Stimulated activated effector memory CD8-positive, alpha-beta T cell treated with anti-CD3 and anti-CD28 coated beads, Interleukin-12 subunit alpha, Interleukin-12 subunit beta, amount 100 ng/mL, for 72 hours (primary cell): ENCODE measurements around the gene GPX2.
A peak's percentile ranks its signal among the peaks of the same experiment; 100 is the strongest.

Source experiments
- ATAC-seq: fragments of 150-1000 bp; cut with Tn5 transposase; 2 replicates; pipeline ENCODE4 v1.10.0; 2021
- DNase-seq, 2 donors: peaks; one replicate each; pipeline ENCODE4 v3.0.0; 2021 to 2022; ENCODE audit warnings: low spot score in 2 of 2
- H3K27ac Mint-ChIP-seq: one replicate; pipeline ENCODE4 v1.8.0; 2022; ENCODE audit warnings: mild to moderate bottlenecking, mixed read lengths
- H3K36me3 Mint-ChIP-seq: one replicate; pipeline ENCODE4 v1.8.0; 2022; ENCODE audit warnings: mild to moderate bottlenecking, mixed read lengths
- H3K4me1 Mint-ChIP-seq: one replicate; pipeline ENCODE4 v1.8.0; 2022; ENCODE audit warnings: mixed read lengths
- H3K4me3 Mint-ChIP-seq: one replicate; pipeline ENCODE4 v1.8.0; 2022; ENCODE audit warnings: mild to moderate bottlenecking, mixed read lengths
- H3K9me3 Mint-ChIP-seq: one replicate; pipeline ENCODE4 v1.8.0; 2022; ENCODE audit warnings: mixed read lengths

Gene GPX2

DNA sequence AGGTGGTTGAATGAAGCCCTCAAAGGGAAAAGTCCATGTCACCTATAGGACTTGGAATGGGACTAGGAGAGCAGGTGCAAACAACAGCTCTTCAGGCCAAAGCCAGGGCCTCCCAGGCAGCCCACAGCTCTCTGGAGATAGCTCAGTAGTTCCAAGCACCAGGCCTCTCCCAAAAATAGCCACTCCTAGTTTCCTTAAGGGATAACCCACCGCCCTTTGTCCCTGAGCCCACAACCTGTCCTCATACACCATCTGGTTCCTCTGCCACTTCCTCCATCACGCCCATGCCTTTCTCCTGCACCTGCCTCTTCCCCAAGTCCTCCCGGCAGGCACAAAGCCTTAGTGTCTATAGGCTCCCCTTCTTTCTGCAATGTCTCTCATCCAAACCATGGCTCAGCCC lies 27.5 kb upstream of the GPX2 start:
- ATAC-seq (no peak), DNase-seq (no peak)
- no peak overlapping the region for H3K4me3 Mint-ChIP-seq
- no peaks in the 10 kb centered on the region for H3K4me1 Mint-ChIP-seq
- H3K27ac Mint-ChIP-seq = no peak overlapping the region
- H3K36me3 Mint-ChIP-seq = peaks cover 4% of the 10 kb centered on the region
- H3K9me3 Mint-ChIP-seq = no peaks in the 10 kb centered on the region

DNA sequence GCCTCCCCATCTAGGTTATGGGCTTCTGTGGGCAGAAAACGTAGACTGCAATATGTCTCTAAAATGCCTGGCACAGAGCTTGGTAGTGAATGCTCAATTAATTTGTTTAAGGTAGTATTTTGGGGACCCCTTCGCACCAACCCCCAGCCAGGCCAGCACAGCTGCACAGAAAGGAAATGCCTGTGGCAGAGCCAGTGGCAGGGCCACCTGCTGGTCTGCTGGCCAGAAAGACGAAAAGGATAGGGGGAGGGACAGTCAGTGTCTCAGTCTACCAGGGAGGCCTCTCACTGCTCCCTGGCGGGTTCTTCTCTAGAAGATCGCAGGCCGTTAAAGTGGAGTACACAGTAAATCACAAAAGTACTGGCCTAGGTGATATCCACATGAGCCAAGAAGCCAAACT lies 26.1 kb upstream of the GPX2 start:
- Mint-ChIP-seq H3K9me3 (no peaks in the 10 kb centered on the region), H3K4me3 (no peak overlapping the region), H3K4me1 (no peaks in the 10 kb centered on the region), H3K27ac (no peak overlapping the region), H3K36me3 (peaks cover 4% of the 10 kb centered on the region)
- ATAC-seq = no peak
- no peak for DNase-seq

DNA sequence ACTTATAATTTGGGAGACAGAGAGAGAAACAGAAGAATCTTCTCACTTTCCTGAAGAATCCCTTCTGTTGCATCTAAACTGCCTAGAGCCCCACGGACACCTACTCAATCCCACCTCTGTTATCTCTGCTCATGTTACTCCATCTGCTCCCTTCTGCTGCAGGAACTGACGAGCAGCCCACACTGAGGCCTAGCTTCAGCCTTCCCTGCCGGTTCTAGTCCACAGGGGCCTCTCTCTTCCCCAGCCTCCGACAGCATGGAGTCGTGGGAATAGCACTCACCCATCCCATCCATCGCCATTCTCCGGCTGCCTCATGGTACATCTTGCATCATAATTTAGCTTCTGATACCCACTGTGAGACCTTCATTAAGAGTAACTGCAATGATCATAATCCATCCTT lies 25.6 kb upstream of the GPX2 start:
- H3K36me3 Mint-ChIP-seq = peaks cover 4% of the 10 kb centered on the region
- H3K27ac Mint-ChIP-seq = no peak overlapping the region
- DNase-seq = no peak

DNA sequence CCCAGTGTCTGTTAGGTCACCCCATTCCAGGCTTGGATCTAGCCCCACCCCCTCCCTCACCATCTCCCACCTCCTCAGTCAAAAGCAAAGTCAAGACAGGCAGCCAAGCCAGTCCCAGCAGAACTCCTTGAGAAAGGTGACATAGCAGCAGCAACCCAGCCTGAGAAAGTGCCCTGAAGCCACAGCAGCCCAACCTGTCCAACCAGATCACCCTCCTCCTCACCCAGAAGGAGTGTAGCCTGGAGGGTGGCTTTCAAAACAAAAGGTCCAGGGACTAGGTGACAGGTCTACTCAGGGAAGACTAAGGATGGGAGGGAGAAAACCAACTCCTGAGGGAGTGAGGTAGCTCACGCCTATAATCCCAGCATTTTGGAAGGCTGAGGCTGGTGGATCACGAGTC lies 24.4 kb upstream of the GPX2 start:
- Mint-ChIP-seq H3K4me3 (no peak overlapping the region), H3K27ac (no peak overlapping the region), H3K9me3 (no peaks in the 10 kb centered on the region), H3K36me3 (no peaks in the 10 kb centered on the region), H3K4me1 (no peaks in the 10 kb centered on the region)
- DNase-seq (no peak), ATAC-seq (no peak)

More for the DNA sequence above, 25.6 kb upstream of the GPX2 start:
- Mint-ChIP-seq H3K9me3 (no peaks in the 10 kb centered on the region), H3K4me1 (no peaks in the 10 kb centered on the region), H3K4me3 (no peak overlapping the region)
- ATAC-seq = no peak

DNA sequence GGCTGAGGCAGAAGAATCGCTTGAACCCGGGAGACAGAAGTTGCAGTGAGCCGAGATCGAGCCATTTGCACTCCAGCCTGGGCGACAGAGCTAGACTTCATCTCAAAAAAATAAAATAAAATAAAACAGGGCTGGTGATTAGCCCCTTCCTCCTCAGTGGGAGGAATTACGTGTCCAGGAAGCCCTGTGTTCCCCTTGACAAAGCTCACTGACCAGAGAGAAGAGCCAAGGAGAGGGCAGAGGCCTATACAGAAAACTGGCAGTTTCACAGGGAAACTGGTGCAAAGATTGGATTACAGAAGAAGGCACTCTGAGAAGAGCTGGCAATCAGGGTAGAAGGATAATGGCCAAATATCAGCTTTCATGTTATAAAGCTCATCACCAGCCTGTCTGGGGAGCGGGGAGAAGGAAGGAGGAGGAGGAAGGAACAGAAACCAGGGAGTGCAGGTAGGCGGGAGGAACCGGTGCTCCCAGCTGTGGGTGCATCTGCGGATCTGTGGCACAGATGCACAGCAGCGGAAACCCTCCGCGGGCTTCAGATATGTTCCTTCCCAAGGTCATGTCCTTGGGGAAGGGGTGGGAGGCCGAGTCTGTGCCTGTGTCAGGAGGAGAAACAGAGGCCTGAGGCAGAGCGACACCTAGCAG lies 22.9 kb upstream of the GPX2 start:
- H3K4me3 Mint-ChIP-seq = no peak overlapping the region
- no peaks in the 10 kb centered on the region for H3K9me3 Mint-ChIP-seq
- ATAC-seq (no peak), DNase-seq (no peak)
- no peak overlapping the region for H3K27ac Mint-ChIP-seq
- peaks cover 3% of the 10 kb centered on the region for H3K4me1 Mint-ChIP-seq
- H3K36me3 Mint-ChIP-seq = no peaks in the 10 kb centered on the region

DNA sequence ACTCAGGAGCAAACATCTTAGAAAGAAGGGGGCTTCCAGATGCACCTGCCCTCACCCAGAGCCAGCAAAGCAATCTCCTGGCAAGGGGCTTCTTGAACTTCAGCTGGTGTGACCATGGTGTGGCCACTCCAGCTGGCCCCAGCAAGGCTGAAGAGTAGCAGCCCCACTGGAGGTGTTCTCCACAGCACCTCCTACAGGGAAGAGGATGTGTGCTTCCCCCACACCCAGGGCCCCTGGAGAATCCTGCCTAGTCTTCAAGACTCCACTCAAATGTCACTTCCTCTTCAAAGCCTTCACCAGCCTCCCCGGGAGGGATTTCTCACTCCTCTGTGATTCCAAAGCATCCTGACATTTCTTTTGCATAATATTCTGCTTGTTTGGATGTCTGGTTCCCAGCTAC lies 21.1 kb upstream of the GPX2 start:
- Mint-ChIP-seq H3K4me3 (no peak overlapping the region), H3K27ac (no peak overlapping the region), H3K4me1 (peaks cover 10% of the 10 kb centered on the region), H3K36me3 (no peaks in the 10 kb centered on the region), H3K9me3 (no peaks in the 10 kb centered on the region)
- DNase-seq (no peak), ATAC-seq (no peak)

DNA sequence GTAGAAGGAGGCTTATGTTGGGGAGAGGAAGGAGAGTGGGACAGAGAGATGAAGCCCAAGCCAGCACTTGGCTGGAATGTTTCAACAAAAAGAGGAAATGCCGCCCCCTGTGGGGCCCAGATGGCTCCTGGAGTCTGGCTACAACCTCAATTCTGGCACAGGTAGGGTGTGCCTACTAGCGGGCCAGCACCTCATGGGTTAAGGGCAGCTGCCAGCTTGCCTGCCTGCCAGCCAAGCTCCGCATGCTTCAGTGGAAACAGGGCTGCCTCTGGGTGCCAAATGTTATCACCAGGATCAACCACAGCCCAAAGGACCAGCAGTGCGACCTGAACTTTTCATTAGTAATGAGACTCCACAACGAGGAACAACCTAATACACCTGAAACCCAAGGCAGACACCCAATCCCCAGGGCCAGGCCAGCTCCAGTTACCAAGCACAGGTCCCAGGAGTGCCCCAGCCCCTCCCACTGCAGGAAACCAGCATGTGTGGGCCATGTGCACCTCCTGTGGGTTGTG lies 18.3 kb upstream of the GPX2 start:
- no peaks in the 10 kb centered on the region for H3K36me3 Mint-ChIP-seq
- H3K9me3 Mint-ChIP-seq = no peaks in the 10 kb centered on the region
- DNase-seq (no peak), ATAC-seq (no peak)
- no peak overlapping the region for H3K27ac Mint-ChIP-seq
- no peak overlapping the region for H3K4me3 Mint-ChIP-seq
- peaks cover 10% of the 10 kb centered on the region for H3K4me1 Mint-ChIP-seq

DNA sequence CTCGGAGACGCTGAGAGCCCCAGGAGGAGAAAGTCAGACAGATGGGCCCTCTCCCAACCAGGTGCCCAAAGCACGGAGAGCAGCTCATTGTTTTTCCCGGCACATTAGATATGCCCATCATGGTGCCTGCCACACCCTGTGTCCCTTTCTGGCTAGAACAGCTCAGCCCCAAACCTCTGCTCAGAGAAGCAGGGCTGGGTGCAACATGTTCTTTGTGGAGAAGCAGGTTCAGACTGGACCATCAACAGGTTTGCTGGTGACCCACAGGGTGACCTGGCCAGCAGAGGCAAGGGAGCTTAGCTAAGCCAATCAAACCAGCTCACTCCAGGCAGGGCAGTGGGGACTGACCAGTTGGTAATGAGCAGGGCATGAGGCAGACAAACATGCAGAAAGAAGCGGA lies 16.2 kb upstream of the GPX2 start:
- DNase-seq (no peak), ATAC-seq (no peak)
- H3K27ac Mint-ChIP-seq = peak overlapping the region; percentile 35
- no peak overlapping the region for H3K4me3 Mint-ChIP-seq
- H3K4me1 Mint-ChIP-seq = peaks cover 10% of the 10 kb centered on the region
- H3K9me3 Mint-ChIP-seq = no peaks in the 10 kb centered on the region
- no peaks in the 10 kb centered on the region for H3K36me3 Mint-ChIP-seq

DNA sequence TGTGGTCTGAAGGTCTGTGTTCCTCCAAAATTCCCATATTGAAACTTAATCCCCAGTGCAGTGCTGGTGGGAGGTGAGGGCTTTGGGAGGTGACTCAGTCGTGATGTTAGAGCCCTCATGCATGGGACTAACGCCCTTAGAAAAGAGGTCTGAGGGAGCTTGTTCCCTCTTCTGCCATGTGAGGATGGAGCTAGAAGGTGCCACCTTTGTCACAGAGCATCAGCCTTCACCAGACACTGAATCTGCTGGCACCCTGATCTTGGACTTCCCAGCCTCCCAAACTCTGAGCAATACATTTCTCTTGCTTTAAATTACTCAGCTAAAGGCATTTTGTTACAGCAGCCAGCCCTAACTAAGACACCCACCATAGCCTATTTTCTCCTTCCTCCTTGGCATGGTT lies 15.7 kb upstream of the GPX2 start:
- H3K4me1 Mint-ChIP-seq = peaks cover 13% of the 10 kb centered on the region
- H3K27ac Mint-ChIP-seq = peak overlapping the region; percentile 35
- DNase-seq (no peak), ATAC-seq (no peak)
- H3K9me3 Mint-ChIP-seq = no peaks in the 10 kb centered on the region
- H3K36me3 Mint-ChIP-seq = no peaks in the 10 kb centered on the region
- no peak overlapping the region for H3K4me3 Mint-ChIP-seq

DNA sequence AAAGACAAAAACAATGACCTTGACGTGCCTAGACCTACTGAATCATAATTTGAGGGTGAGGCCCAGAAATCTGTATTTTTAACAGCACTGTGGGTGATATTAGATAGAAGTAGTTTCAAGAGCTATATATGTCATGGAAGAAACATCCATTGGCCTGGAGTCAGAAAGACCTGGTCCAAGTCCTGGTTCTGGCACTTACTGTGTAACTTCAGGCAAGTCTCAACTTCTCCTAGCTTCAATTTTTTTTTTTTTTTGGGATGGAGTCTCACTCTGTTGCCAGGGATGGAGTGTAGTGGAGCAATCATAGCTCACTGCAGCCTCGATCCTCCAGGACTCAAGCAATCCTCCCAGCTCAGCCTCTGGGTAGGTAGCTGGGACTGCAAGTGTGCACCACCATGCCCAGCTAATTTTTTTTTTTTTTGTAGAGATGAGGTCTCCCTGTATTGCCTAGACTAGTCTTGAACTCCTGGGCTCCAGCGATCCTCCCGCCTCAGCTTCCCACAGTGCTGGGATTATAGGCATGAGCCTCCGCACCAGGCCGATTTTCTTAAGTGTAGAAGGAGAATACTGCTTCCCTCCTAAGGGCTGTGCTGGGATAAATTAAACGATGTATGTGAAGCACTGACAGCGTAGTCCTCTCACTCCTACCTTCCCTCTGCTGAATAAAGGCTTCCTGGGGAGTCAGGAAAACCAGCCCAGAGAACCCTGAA lies 14.3 kb upstream of the GPX2 start:
- no peak overlapping the region for H3K27ac Mint-ChIP-seq
- no peak overlapping the region for H3K4me3 Mint-ChIP-seq

DNA sequence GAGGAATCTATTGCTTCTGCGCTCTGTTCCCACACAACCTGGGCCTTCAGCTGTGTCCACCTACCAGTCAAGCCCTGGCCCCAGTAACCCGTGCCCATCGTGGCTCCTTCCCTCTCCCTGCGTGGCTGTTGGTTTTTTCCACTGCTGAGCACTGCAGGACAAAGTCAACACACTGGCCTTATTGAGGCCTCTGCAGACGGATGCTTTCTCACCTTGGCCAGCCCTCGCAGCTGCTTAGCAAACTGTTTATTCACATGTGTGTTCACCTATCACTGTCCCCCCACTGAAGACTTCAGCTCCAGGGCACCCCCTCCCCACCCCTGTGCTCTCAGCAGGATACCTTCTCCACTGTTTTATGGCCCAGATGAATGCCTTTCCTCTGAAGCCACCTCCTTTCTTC lies 12.8 kb upstream of the GPX2 start:
- Mint-ChIP-seq H3K9me3 (no peaks in the 10 kb centered on the region), H3K4me1 (peaks cover 19% of the 10 kb centered on the region), H3K27ac (no peak overlapping the region), H3K4me3 (no peak overlapping the region), H3K36me3 (no peaks in the 10 kb centered on the region)
- DNase-seq = no peak
- no peak for ATAC-seq

More for the DNA sequence above, 14.3 kb upstream of the GPX2 start:
- no peaks in the 10 kb centered on the region for H3K9me3 Mint-ChIP-seq
- peaks cover 24% of the 10 kb centered on the region for H3K4me1 Mint-ChIP-seq
- DNase-seq (no peak), ATAC-seq (no peak)
- H3K36me3 Mint-ChIP-seq = no peaks in the 10 kb centered on the region

DNA sequence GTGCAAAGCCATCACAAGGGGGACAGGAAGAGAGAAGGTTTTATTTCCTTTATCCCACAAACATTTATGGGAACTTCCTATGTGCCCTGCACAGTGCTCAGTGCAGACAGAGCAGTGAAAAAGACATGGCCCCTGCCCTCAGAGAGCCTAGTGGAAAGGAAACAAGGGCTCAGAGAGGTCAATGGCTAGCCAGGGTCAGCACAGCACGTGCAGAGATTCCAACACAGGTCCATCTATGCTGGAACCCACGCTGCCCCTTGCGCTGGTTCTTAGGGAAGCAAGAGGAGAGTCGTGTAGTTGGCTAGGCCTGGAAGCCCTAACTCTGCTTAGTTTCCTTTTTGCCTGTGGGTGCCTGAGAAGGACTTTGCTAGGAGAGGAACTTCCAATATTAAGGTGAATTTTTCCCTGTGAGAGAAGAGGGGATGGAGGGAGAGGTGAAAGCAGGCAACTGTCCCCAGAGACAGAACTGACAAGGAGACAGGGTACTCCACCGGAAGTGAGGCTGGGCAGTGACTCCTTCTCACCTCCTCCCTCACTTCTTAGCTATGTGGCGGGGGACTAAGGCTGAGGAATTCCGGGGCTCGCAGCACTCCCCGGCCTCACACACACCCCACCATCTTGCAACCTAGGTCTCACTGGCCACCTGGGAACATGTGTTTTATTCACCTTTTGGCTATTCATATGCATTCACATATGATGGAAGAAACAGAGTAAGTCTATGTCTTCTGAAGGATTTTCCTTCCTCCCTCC lies 12.1 kb upstream of the GPX2 start:
- H3K4me1 Mint-ChIP-seq = peaks cover 14% of the 10 kb centered on the region
- no peak overlapping the region for H3K27ac Mint-ChIP-seq
- ATAC-seq = no peak
- no peaks in the 10 kb centered on the region for H3K9me3 Mint-ChIP-seq
- H3K36me3 Mint-ChIP-seq = no peaks in the 10 kb centered on the region
- no peak overlapping the region for H3K4me3 Mint-ChIP-seq
- no peak for DNase-seq

DNA sequence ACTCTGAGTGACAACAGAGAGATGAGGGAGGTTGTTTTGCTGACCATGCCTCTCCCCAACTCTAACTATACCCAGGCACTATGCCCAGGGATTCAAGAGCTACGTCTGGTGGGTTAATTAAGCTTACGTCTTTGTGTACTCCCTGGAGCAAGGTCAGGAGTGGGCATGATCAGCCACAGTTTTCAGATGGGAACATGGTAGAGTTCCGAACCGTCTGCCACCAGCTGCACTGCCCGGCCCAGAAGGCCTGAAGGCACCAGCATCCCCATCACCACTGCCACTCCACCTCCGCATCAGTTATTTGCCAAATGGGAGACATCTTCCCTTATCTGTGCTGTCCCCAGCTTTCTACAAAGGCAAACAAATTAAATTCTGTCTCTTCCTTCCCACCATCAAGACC lies 11.1 kb upstream of the GPX2 start:
- DNase-seq = no peak
- no peak overlapping the region for H3K27ac Mint-ChIP-seq
- ATAC-seq = no peak
- no peaks in the 10 kb centered on the region for H3K36me3 Mint-ChIP-seq
- H3K9me3 Mint-ChIP-seq = no peaks in the 10 kb centered on the region
- peaks cover 14% of the 10 kb centered on the region for H3K4me1 Mint-ChIP-seq
- no peak overlapping the region for H3K4me3 Mint-ChIP-seq

DNA sequence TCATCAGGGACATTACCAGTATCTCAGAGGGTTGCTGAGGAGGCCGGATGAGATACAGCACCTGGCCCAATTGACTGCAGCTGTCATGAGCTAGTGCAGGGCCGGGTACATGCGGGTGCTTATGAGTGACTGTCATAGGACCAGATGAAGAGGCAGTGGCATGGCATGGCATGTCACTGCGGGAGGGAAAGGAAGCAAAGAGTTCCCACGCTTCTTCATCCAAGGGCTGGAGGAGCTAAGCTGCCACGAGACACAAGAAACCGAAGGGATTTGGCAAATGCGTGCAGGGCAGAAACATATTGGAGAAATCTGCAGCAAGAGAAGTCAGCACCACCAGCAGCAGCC lies 10.7 kb upstream of the GPX2 start:
- ATAC-seq (no peak), DNase-seq (no peak)
- Mint-ChIP-seq H3K4me1 (peaks cover 14% of the 10 kb centered on the region), H3K9me3 (no peaks in the 10 kb centered on the region), H3K4me3 (no peak overlapping the region), H3K27ac (no peak overlapping the region), H3K36me3 (no peaks in the 10 kb centered on the region)

DNA sequence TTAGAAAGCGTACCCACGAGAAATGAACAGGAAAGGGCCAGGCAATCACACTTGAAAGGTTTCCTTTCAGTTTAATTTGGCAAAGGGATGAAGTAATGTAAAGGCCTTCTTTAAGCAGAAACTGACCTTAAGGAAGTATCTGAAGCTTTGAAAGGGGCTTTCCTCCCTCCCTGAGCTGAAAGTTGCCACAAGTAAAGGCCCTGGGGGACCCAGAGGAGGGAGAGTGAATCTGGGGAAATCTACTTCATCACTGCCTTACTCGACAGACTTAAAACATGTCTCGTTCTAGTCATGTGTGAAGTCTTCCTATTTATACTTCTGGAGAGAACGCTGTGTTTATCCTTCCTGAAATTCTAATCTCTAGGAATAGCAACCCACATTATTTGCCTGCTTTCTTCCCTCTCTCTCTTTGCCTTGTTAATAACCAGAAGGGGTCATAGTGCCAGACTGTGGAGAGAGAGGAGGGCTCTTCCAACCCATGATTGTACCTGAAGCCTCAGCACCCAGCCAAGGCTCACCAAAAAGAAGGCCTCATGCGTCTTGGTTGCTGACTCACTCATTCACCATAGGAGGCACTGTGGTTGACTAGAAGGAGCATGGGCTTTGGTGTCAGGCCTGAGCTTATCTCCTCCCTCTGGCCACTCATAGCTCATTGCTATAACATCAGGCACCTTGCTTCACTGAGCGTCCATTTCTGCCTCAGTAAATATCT lies 10.2 kb upstream of the GPX2 start:
- H3K4me1 Mint-ChIP-seq = peaks cover 16% of the 10 kb centered on the region
- no peak overlapping the region for H3K4me3 Mint-ChIP-seq
- H3K27ac Mint-ChIP-seq = peak overlapping the region; percentile 33
- no peaks in the 10 kb centered on the region for H3K36me3 Mint-ChIP-seq
- no peaks in the 10 kb centered on the region for H3K9me3 Mint-ChIP-seq
- ATAC-seq (peak; percentile 68), DNase-seq (no peak)
